Measurements from ENCODE around the gene APMAP. TPM values are rescaled to one million over a fixed set of nuclear protein-coding genes. Genes with fewer than 3 reads are reported as not detected.

Gene APMAP
- total and polyA plus RNA-seq, 10 of the 15 experiments (the other 5 are each of a cell fraction or from before 2014, with no cell fraction given), result 12.1 to 60.2 (median 32.7) TPM

- no TSS peak for BruUV-seq (replicated peaks)
- no peak overlapping the region for H3K4me3 ChIP-seq
- no peak for FAIRE-seq
- intact Hi-C loops (cut with micrococcal nuclease; ENCODE audit: unreplicated experiment) (no loop called here), in situ Hi-C loops (cut with MboI) (no loop called here)
- no peak overlapping the region for H2AFZ ChIP-seq (ENCODE audit: control insufficient read depth, low read depth, low read length)
- peaks cover 0 to 6% of the 10 kb centered on the region in 2 experiments; a peak in 2 of 4 replicates for H3K36me3 ChIP-seq (ENCODE audit: control insufficient read depth in 2 of 2, insufficient read depth in 2 of 2, low read length in 1 of 2)
- no peaks in the 10 kb centered on the region for H3K9me3 ChIP-seq (replicated peaks; ENCODE audit: control insufficient read depth, insufficient read depth, low read length)
- ChIA-PET RAD21 (ENCODE audit: unreplicated experiment) (interaction anchor here (0.6 kb wide), 1 partner anchor 8 kb away, joined by 3 read pairs; no protein-coding TSS in a partner anchor), POLR2A (interaction anchor here (0.5 to 1.7 kb wide), 3 partner anchors 12 to 359 kb away, joined by 4 to 5 read pairs (median 5); no protein-coding TSS in a partner anchor), SMC1A (ENCODE audit: uncharacterized antibody, unreplicated experiment) (interaction anchor here (0.8 to 1.6 kb wide), 4 partner anchors 21 to 58 kb away, joined by 3 to 7 read pairs (median 4); no protein-coding TSS in a partner anchor), CTCF (interaction anchor here (1.3 to 2.1 kb wide), 3 partner anchors 33 to 367 kb away, joined by 3 to 6 read pairs (median 4); no protein-coding TSS in a partner anchor)
- H4K20me1 ChIP-seq (ENCODE audit: control insufficient read depth, insufficient read depth), result no peaks in the 10 kb centered on the region
- no peak overlapping the region for H3K9ac ChIP-seq (ENCODE audit: control insufficient read depth, insufficient read depth, low read length)
- peaks cover 19% of the 10 kb centered on the region for H3K4me1 ChIP-seq (ENCODE audit: control insufficient read depth, insufficient read depth, low read length)
- ATAC-seq, result no peak
- no peaks in the 10 kb centered on the region for H3K27me3 ChIP-seq (replicated peaks in 1 of 2; ENCODE audit: control insufficient read depth in 2 of 2, insufficient read depth in 2 of 2, low read length in 1 of 2)
- WGBS (ENCODE audit: insufficient coverage, insufficient replicate concordance, low lambda C conversion rate, missing lambda C conversion rate), result 97% methylated on average over 29 of the region's 29 CpGs
- peaks cover 2% of the 10 kb centered on the region for H3K79me2 ChIP-seq (ENCODE audit: control insufficient read depth, insufficient read depth, low read length)
- DNase-seq (ENCODE audit: low read depth, low spot score), result no peak
- no peak overlapping the region for H3K4me2 ChIP-seq (ENCODE audit: control insufficient read depth, insufficient read depth)
- no peak overlapping the region for H3K27ac ChIP-seq (ENCODE audit: control insufficient read depth, insufficient read depth)
- TF ChIP-seq EZH2 (IDR thresholded peaks at IDR 0.05; ENCODE audit: borderline replicate concordance, control insufficient read depth, low read depth, low read length), result no peak
- no peak for TF ChIP-seq CHD4 (IDR thresholded peaks at IDR 0.05)
- no peak for TF ChIP-seq ZBTB4 (CRISPR knock-in tag; IDR thresholded peaks at IDR 0.05)
- no peak for TF ChIP-seq ZBTB40 (IDR thresholded peaks at IDR 0.05; ENCODE audit: borderline replicate concordance)
- TF ChIP-seq CREM (IDR thresholded peaks at IDR 0.05; ENCODE audit: low read depth), result no peak
- TF ChIP-seq PRDM15 (CRISPR knock-in tag; IDR thresholded peaks at IDR 0.05), result no peak
- no peak for TF ChIP-seq TCF3 (IDR thresholded peaks at IDR 0.05; ENCODE audit: borderline replicate concordance, insufficient read depth, low read depth, low read length)
- TF ChIP-seq EP300 (IDR thresholded peaks at IDR 0.05; ENCODE audit: borderline replicate concordance in 1 of 2, control insufficient read depth in 1 of 2, low read depth in 2 of 2, low read length in 2 of 2), result no peak
- no peak for TF ChIP-seq SUZ12 (IDR thresholded peaks at IDR 0.05; ENCODE audit: unreplicated experiment)
Measured at GRCh38 chr20:25032478-25033264, 40.1 kb upstream of the APMAP start.
